Measurements from ENCODE around the gene GRIK3.

Gene GRIK3

GRCh38 chr1:36792292-36792691, 242.0 kb downstream of the GRIK3 start:
- H3K4me3 ChIP-seq (ENCODE audit: low read depth, low read length): no peak overlapping the region
- TF ChIP-seq, protein P1, sequence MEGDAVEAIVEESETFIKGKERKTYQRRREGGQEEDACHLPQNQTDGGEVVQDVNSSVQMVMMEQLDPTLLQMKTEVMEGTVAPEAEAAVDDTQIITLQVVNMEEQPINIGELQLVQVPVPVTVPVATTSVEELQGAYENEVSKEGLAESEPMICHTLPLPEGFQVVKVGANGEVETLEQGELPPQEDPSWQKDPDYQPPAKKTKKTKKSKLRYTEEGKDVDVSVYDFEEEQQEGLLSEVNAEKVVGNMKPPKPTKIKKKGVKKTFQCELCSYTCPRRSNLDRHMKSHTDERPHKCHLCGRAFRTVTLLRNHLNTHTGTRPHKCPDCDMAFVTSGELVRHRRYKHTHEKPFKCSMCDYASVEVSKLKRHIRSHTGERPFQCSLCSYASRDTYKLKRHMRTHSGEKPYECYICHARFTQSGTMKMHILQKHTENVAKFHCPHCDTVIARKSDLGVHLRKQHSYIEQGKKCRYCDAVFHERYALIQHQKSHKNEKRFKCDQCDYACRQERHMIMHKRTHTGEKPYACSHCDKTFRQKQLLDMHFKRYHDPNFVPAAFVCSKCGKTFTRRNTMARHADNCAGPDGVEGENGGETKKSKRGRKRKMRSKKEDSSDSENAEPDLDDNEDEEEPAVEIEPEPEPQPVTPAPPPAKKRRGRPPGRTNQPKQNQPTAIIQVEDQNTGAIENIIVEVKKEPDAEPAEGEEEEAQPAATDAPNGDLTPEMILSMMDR (IDR thresholded peaks at IDR 0.05; ENCODE audit: insufficient read depth, low read depth, low read length, missing control alignments): no peak
- DNase-seq (ENCODE audit: low read depth): no peak

- no peak overlapping the region for H3K4me3 ChIP-seq (ENCODE audit: low read depth, low read length)
- DNase-seq (ENCODE audit: low read depth): no peak
- TF ChIP-seq, protein P1 (IDR thresholded peaks at IDR 0.05; ENCODE audit: insufficient read depth, low read depth, low read length, missing control alignments): no peak
These were observed 244.1 kb downstream of the GRIK3 start for GRCh38 chr1:36790191-36790590.

GRCh38 chr1:36789535-36789934, 244.8 kb downstream of the GRIK3 start:
- H3K4me3 ChIP-seq (ENCODE audit: low read depth, low read length): no peak overlapping the region
- no peak for DNase-seq (ENCODE audit: low read depth)
- TF ChIP-seq, protein P1 (IDR thresholded peaks at IDR 0.05; ENCODE audit: insufficient read depth, low read depth, low read length, missing control alignments): no peak

GRCh38 chr1:36787312-36787913, 246.9 kb downstream of the GRIK3 start:
- TF ChIP-seq, protein P1 (IDR thresholded peaks at IDR 0.05; ENCODE audit: insufficient read depth, low read depth, low read length, missing control alignments): no peak
- DNase-seq (ENCODE audit: low read depth): no peak
- no peak overlapping the region for H3K4me3 ChIP-seq (ENCODE audit: low read depth, low read length)

GRCh38 chr1:36786425-36786824, 247.9 kb downstream of the GRIK3 start:
- TF ChIP-seq, protein P1 (IDR thresholded peaks at IDR 0.05; ENCODE audit: insufficient read depth, low read depth, low read length, missing control alignments): no peak
- no peak overlapping the region for H3K4me3 ChIP-seq (ENCODE audit: low read depth, low read length)
- no peak for DNase-seq (ENCODE audit: low read depth)

DNA sequence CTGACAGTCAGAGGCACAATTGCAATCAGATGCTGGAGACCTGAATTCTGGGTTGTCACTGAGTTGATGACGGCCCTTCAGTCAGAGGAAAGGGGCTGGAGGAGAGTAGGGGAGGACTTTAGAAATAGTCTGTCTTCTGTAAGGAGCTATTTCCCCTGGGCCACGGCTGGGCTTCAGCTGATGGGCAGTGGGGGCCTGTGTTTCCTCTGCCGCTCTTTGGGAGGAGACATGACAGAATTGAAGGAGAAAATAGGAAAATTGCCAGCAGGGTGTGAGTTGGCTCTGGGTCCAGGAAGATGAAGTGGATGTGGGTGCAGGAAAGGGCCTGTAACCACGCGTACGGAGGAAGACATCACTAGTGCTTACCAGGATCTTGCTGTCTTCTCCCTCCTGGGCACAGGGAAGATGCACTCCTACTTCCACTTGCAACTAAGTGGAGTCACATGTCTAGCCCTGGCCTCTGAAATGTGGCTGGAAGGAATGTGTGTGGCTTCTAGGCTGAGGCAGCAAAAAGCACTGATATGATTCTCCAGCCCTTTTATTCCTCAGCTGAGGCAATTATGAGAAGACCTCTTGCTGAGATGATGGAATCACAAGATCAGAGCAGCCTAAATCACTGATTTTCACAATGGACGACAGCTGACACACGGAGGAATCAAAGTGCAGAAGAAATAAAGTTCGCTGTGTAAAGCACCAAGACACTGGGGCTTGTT, 250.0 kb downstream of the GRIK3 start:
- no peak overlapping the region for H3K4me3 ChIP-seq (ENCODE audit: low read depth, low read length)
- DNase-seq (ENCODE audit: low read depth): no peak
- TF ChIP-seq, protein P1 (IDR thresholded peaks at IDR 0.05; ENCODE audit: insufficient read depth, low read depth, low read length, missing control alignments): no peak
